Body of pancreas (tissue), 4 donors: ENCODE results near the gene CTXND1.

ENCODE experiments used
- CTCF ChIP-seq, 7 experiments: fragments of 450-650 bp in 4 of 7; fragments of 200-600 bp in 3 of 7; sonication (generic) in 3 of 7; IDR thresholded peaks; one replicate each; pipeline ENCODE4 v1.5.1; 2016 to 2019; ENCODE audit warnings: antibody characterized with exemption in 7 of 7
- POLR2A ChIP-seq, 3 donors: fragments of 450-650 bp; IDR thresholded peaks; one replicate each; pipeline ENCODE4 v1.6.1; 2016; ENCODE audit warnings: antibody characterized with exemption in 3 of 3, mild to moderate bottlenecking in 2 of 3

- TF ChIP-seq CTCF (IDR thresholded peaks at IDR 0.05) = no peak
- no peak for TF ChIP-seq POLR2A (IDR thresholded peaks at IDR 0.05)
Measured at GRCh38 chr15:80231371-80231770, 20.6 kb downstream of the CTXND1 start.
